Measurements from ENCODE around the gene JAML. TPM values are rescaled to one million over a fixed set of nuclear protein-coding genes. Genes with fewer than 3 reads are reported as not detected.

The JAML gene
- total and polyA plus RNA-seq, 3 experiments from 2014 or later = 210 to 387 (median 363) TPM

GRCh38 chr11:118180300-118180703 is 44.5 kb downstream of the JAML start:
- ChIA-PET POLR2A (interaction anchor here (0.9 kb wide), 1 partner anchor 168 kb away, joined by 4 read pairs; no protein-coding TSS in a partner anchor), CTCF (interaction anchor here (1.2 to 3.3 kb wide), 3 partner anchors 9 to 233 kb away, joined by 4 to 24 read pairs (median 4); no protein-coding TSS in a partner anchor)
- H3K36me3 ChIP-seq (ENCODE audit: insufficient read depth, low read length) = no peaks in the 10 kb centered on the region
- Mint-ChIP-seq H3K4me3 (no peak overlapping the region), H3K4me1 (peaks cover 0 to 1% (median 0%) of the 10 kb centered on the region in 3 donors), H3K27me3 (peaks cover 5 to 21% of the 10 kb centered on the region in 2 donors), H3K36me3 (no peaks in the 10 kb centered on the region), H3K27ac (no peak overlapping the region), H3K9me3 (no peaks in the 10 kb centered on the region)
- DNase-seq = no peak
- H3K27me3 ChIP-seq (ENCODE audit: insufficient read depth, low read length, poor library complexity, severe bottlenecking) = no peaks in the 10 kb centered on the region
- no peak overlapping the region for H3K27ac ChIP-seq (ENCODE audit: low read depth, low read length)
- H3K9me3 ChIP-seq (ENCODE audit: low read length) = no peaks in the 10 kb centered on the region
- no peak overlapping the region for H3K4me3 ChIP-seq (ENCODE audit: low read length)
- H3K4me1 ChIP-seq (ENCODE audit: insufficient read depth, low read length) = no peaks in the 10 kb centered on the region

- Mint-ChIP-seq H3K27ac (no peak overlapping the region), H3K36me3 (no peaks in the 10 kb centered on the region), H3K9me3 (no peaks in the 10 kb centered on the region), H3K4me1 (peaks cover 0 to 4% (median 1%) of the 10 kb centered on the region in 3 donors), H3K27me3 (peaks cover 8% of the 10 kb centered on the region in 2 donors), H3K4me3 (no peak overlapping the region)
- H3K27me3 ChIP-seq (ENCODE audit: insufficient read depth, low read length, poor library complexity, severe bottlenecking) = no peaks in the 10 kb centered on the region
- H3K9me3 ChIP-seq (ENCODE audit: low read length) = no peaks in the 10 kb centered on the region
- H3K4me1 ChIP-seq (ENCODE audit: insufficient read depth, low read length) = peaks cover 3% of the 10 kb centered on the region
- ChIA-PET POLR2A (no interaction called here), CTCF (no interaction called here)
- no peak for DNase-seq
- H3K27ac ChIP-seq (ENCODE audit: low read depth, low read length) = no peak overlapping the region
- no peaks in the 10 kb centered on the region for H3K36me3 ChIP-seq (ENCODE audit: insufficient read depth, low read length)
- no peak overlapping the region for H3K4me3 ChIP-seq (ENCODE audit: low read length)
Observed at GRCh38 chr11:118176778-118177134, 48.1 kb downstream of the JAML start.

GRCh38 chr11:118175993-118176777 is 48.6 kb downstream of the JAML start, which contains the start of gene SCN2B:
TSS of gene SCN2B (minus strand) at chr11:118176639. CDS start at chr11:118176431, 208 bp downstream.
- Histone ChIP-seq H3K27ac (ENCODE audit: low read depth, low read length) (no peak within 1 kb of the TSS), H3K9me3 (ENCODE audit: low read length) (no peaks in the 10 kb centered on the region), H3K4me1 (ENCODE audit: insufficient read depth, low read length) (peaks cover 8% of the 10 kb centered on the region), H3K27me3 (ENCODE audit: insufficient read depth, low read length, poor library complexity, severe bottlenecking) (no peaks in the 10 kb centered on the region), H3K36me3 (ENCODE audit: insufficient read depth, low read length) (no peaks in the 10 kb centered on the region), H3K4me3 (ENCODE audit: low read length) (no peak within 1 kb of the TSS)
- Mint-ChIP-seq H3K36me3 (no peaks in the 10 kb centered on the region), H3K27me3 (peaks cover 6 to 8% of the 10 kb centered on the region in 2 donors), H3K4me3 (no peak within 1 kb of the TSS), H3K27ac (peak within 1 kb of the TSS in 1 of 8 donors; percentile 52), H3K9me3 (no peaks in the 10 kb centered on the region), H3K4me1 (peaks cover 0 to 5% (median 4%) of the 10 kb centered on the region in 3 donors)
- ChIA-PET POLR2A (no interaction called here), CTCF (no interaction called here)
- DNase-seq = no peak

GRCh38 chr11:118175031-118175992 is 49.5 kb downstream of the JAML start:
- H3K27me3 Mint-ChIP-seq = peaks cover 8 to 11% of the 10 kb centered on the region in 2 donors
- H3K4me1 ChIP-seq (ENCODE audit: insufficient read depth, low read length) = peaks cover 8% of the 10 kb centered on the region
- no peaks in the 10 kb centered on the region for H3K9me3 ChIP-seq (ENCODE audit: low read length)
- H3K4me3 Mint-ChIP-seq = no peak overlapping the region
- ChIA-PET CTCF (interaction anchor here (1.3 kb wide), 1 partner anchor 27 kb away, joined by 4 read pairs; no protein-coding TSS in a partner anchor), POLR2A (no interaction called here)
- peaks cover 0 to 5% (median 4%) of the 10 kb centered on the region in 3 donors for H3K4me1 Mint-ChIP-seq
- no peaks in the 10 kb centered on the region for H3K9me3 Mint-ChIP-seq
- peak overlapping the region in 2 of 8 donors; percentile 80 to 85 for H3K27ac Mint-ChIP-seq
- H3K36me3 ChIP-seq (ENCODE audit: insufficient read depth, low read length) = no peaks in the 10 kb centered on the region
- H3K4me3 ChIP-seq (ENCODE audit: low read length) = no peak overlapping the region
- no peaks in the 10 kb centered on the region for H3K27me3 ChIP-seq (ENCODE audit: insufficient read depth, low read length, poor library complexity, severe bottlenecking)
- DNase-seq = no peak
- H3K27ac ChIP-seq (ENCODE audit: low read depth, low read length) = no peak overlapping the region
- H3K36me3 Mint-ChIP-seq = no peaks in the 10 kb centered on the region

- POLR2A ChIA-PET = no interaction called here
Observed at GRCh38 chr11:118174006-118174567, 50.7 kb downstream of the JAML start.

GRCh38 chr11:118172356-118172755 is 52.5 kb downstream of the JAML start:
- Histone ChIP-seq H3K27me3 (ENCODE audit: insufficient read depth, low read length, poor library complexity, severe bottlenecking) (no peaks in the 10 kb centered on the region), H3K9me3 (ENCODE audit: low read length) (no peaks in the 10 kb centered on the region), H3K4me1 (ENCODE audit: insufficient read depth, low read length) (peaks cover 8% of the 10 kb centered on the region), H3K4me3 (ENCODE audit: low read length) (no peak overlapping the region), H3K27ac (ENCODE audit: low read depth, low read length) (no peak overlapping the region), H3K36me3 (ENCODE audit: insufficient read depth, low read length) (no peaks in the 10 kb centered on the region)
- CTCF ChIA-PET = interaction anchor here (0.6 to 4.0 kb wide), 38 partner anchors 9 to 464 kb away, joined by 3 to 34 read pairs (median 4); partner anchors contain the start of genes CD3E, MPZL3 and SCN4B
- H3K27me3 Mint-ChIP-seq = peaks cover 11 to 19% of the 10 kb centered on the region in 2 donors
- no peaks in the 10 kb centered on the region for H3K36me3 Mint-ChIP-seq
- peak overlapping the region in 2 of 8 donors; percentile 12 to 55 for H3K27ac Mint-ChIP-seq
- H3K4me3 Mint-ChIP-seq = no peak overlapping the region
- DNase-seq = no peak
- H3K4me1 Mint-ChIP-seq = peaks cover 0 to 4% (median 4%) of the 10 kb centered on the region in 3 donors
- no peaks in the 10 kb centered on the region for H3K9me3 Mint-ChIP-seq
- POLR2A ChIA-PET = no interaction called here

More at GRCh38 chr11:118174006-118174567, 50.7 kb downstream of the JAML start:
- Mint-ChIP-seq H3K4me3 (no peak overlapping the region), H3K9me3 (no peaks in the 10 kb centered on the region), H3K27me3 (peaks cover 8 to 12% of the 10 kb centered on the region in 2 donors), H3K36me3 (no peaks in the 10 kb centered on the region), H3K27ac (no peak overlapping the region), H3K4me1 (peaks cover 0 to 4% (median 4%) of the 10 kb centered on the region in 3 donors)
- Histone ChIP-seq H3K27me3 (ENCODE audit: insufficient read depth, low read length, poor library complexity, severe bottlenecking) (no peaks in the 10 kb centered on the region), H3K27ac (ENCODE audit: low read depth, low read length) (no peak overlapping the region), H3K4me3 (ENCODE audit: low read length) (no peak overlapping the region), H3K36me3 (ENCODE audit: insufficient read depth, low read length) (no peaks in the 10 kb centered on the region), H3K9me3 (ENCODE audit: low read length) (no peaks in the 10 kb centered on the region), H3K4me1 (ENCODE audit: insufficient read depth, low read length) (peaks cover 8% of the 10 kb centered on the region)
- CTCF ChIA-PET = interaction anchor here (0.6 to 1.3 kb wide), 2 partner anchors 28 to 106 kb away, joined by 3 to 4 read pairs; no protein-coding TSS in a partner anchor
- no peak for DNase-seq

- CTCF ChIA-PET = interaction anchor here (0.5 to 4.0 kb wide), 57 partner anchors 9 to 745 kb away, joined by 3 to 34 read pairs (median 4); partner anchors contain the start of genes CD3E, MPZL3 and SCN4B
- H3K4me3 Mint-ChIP-seq = no peak overlapping the region
- no peaks in the 10 kb centered on the region for H3K9me3 Mint-ChIP-seq
- Histone ChIP-seq H3K9me3 (ENCODE audit: low read length) (no peaks in the 10 kb centered on the region), H3K4me1 (ENCODE audit: insufficient read depth, low read length) (peaks cover 8% of the 10 kb centered on the region), H3K27me3 (ENCODE audit: insufficient read depth, low read length, poor library complexity, severe bottlenecking) (no peaks in the 10 kb centered on the region), H3K27ac (ENCODE audit: low read depth, low read length) (no peak overlapping the region), H3K36me3 (ENCODE audit: insufficient read depth, low read length) (no peaks in the 10 kb centered on the region), H3K4me3 (ENCODE audit: low read length) (no peak overlapping the region)
- no peaks in the 10 kb centered on the region for H3K36me3 Mint-ChIP-seq
- peak overlapping the region in 1 of 8 donors; percentile 19 for H3K27ac Mint-ChIP-seq
- POLR2A ChIA-PET = no interaction called here
- H3K4me1 Mint-ChIP-seq = peaks cover 0 to 4% (median 4%) of the 10 kb centered on the region in 3 donors
- H3K27me3 Mint-ChIP-seq = peaks cover 11 to 22% of the 10 kb centered on the region in 2 donors
- peak; percentile 51 to 76 (median 62) for DNase-seq
Observed at GRCh38 chr11:118171269-118172062, 53.3 kb downstream of the JAML start.

Data from CD8-positive, alpha-beta memory T cell (primary cell).